ENCODE results near the gene SNX32. TPM values are rescaled to one million over a fixed set of nuclear protein-coding genes. Genes with fewer than 3 reads are reported as not detected.
A peak's percentile ranks its signal among the peaks of the same experiment; 100 is the strongest.

The SNX32 gene
- total RNA-seq, 2 donors from 2014 or later, result 1.5 to 4.3 TPM

DNA sequence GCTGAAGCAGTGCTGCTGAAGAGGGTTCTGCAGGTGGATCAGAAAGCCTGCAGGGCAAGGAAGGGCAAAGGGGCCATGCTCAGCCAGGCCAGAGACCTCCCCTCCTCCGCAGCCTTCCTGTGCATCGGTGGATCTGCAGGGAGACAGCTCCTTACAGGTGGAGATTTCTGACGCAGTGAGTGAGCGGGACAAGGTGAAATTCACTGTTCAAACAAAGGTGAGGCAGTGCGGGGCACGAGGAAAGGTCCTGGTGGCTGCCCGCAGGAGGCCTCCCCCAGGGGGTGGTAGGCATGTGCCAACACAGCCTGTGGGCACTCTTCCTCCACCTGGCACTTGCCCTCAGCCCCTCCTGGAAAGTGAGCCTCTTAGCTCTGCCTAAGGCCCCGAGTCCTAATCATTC, 15.6 kb downstream of the SNX32 start:
- Histone ChIP-seq H3K9me3 (ENCODE audit: control insufficient read depth, low read length) (peaks cover 7% of the 10 kb centered on the region), H3K4me1 (ENCODE audit: control insufficient read depth, insufficient read depth, low read length) (no peaks in the 10 kb centered on the region), H3K9ac (ENCODE audit: extremely low read depth, low read length, poor library complexity, severe bottlenecking) (no peak overlapping the region), H3K27me3 (ENCODE audit: control insufficient read depth, insufficient read depth, low read length, poor library complexity, severe bottlenecking) (no peaks in the 10 kb centered on the region), H3K4me3 (ENCODE audit: low read length) (no peak overlapping the region), H3K36me3 (ENCODE audit: control insufficient read depth, insufficient read depth, low read length) (peaks cover 35% of the 10 kb centered on the region), H3K27ac (ENCODE audit: low read depth, low read length) (no peak overlapping the region)
- Mint-ChIP-seq H3K27ac (no peak overlapping the region), H3K27me3 (ENCODE audit: insufficient read depth) (peaks cover 12% of the 10 kb centered on the region), H3K36me3 (ENCODE audit: low read depth) (peaks cover 33% of the 10 kb centered on the region), H3K4me1 (no peaks in the 10 kb centered on the region), H3K9me3 (no peaks in the 10 kb centered on the region), H3K4me3 (no peak overlapping the region)
- TF ChIP-seq, protein P1, sequence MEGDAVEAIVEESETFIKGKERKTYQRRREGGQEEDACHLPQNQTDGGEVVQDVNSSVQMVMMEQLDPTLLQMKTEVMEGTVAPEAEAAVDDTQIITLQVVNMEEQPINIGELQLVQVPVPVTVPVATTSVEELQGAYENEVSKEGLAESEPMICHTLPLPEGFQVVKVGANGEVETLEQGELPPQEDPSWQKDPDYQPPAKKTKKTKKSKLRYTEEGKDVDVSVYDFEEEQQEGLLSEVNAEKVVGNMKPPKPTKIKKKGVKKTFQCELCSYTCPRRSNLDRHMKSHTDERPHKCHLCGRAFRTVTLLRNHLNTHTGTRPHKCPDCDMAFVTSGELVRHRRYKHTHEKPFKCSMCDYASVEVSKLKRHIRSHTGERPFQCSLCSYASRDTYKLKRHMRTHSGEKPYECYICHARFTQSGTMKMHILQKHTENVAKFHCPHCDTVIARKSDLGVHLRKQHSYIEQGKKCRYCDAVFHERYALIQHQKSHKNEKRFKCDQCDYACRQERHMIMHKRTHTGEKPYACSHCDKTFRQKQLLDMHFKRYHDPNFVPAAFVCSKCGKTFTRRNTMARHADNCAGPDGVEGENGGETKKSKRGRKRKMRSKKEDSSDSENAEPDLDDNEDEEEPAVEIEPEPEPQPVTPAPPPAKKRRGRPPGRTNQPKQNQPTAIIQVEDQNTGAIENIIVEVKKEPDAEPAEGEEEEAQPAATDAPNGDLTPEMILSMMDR (conservative IDR thresholded peaks at IDR 0.05), result no peak
- WGBS, 2 experiments (ENCODE audit: insufficient coverage in 1 of 2, insufficient read length in 1 of 2), result 80% methylated on average over 6 to 8 of the region's 8 CpGs
- peak; percentile 65 for DNase-seq

GRCh38 chr11:65849771-65850216, 16.0 kb downstream of the SNX32 start:
- Mint-ChIP-seq H3K4me1 (no peaks in the 10 kb centered on the region), H3K4me3 (no peak overlapping the region), H3K9me3 (no peaks in the 10 kb centered on the region), H3K27me3 (ENCODE audit: insufficient read depth) (peaks cover 12% of the 10 kb centered on the region), H3K36me3 (ENCODE audit: low read depth) (peaks cover 37% of the 10 kb centered on the region), H3K27ac (no peak overlapping the region)
- DNase-seq, result no peak
- H3K27ac ChIP-seq (ENCODE audit: low read depth, low read length), result no peak overlapping the region
- TF ChIP-seq, protein P1 (conservative IDR thresholded peaks at IDR 0.05), result no peak
- peaks cover 39% of the 10 kb centered on the region for H3K36me3 ChIP-seq (ENCODE audit: control insufficient read depth, insufficient read depth, low read length)
- no peak overlapping the region for H3K9ac ChIP-seq (ENCODE audit: extremely low read depth, low read length, poor library complexity, severe bottlenecking)
- H3K9me3 ChIP-seq (ENCODE audit: control insufficient read depth, low read length), result peaks cover 7% of the 10 kb centered on the region
- no peaks in the 10 kb centered on the region for H3K4me1 ChIP-seq (ENCODE audit: control insufficient read depth, insufficient read depth, low read length)
- WGBS, 2 experiments (ENCODE audit: insufficient coverage in 1 of 2, insufficient read length in 1 of 2), result 75 to 87% methylated on average over 7 to 16 of the region's 16 CpGs
- no peaks in the 10 kb centered on the region for H3K27me3 ChIP-seq (ENCODE audit: control insufficient read depth, insufficient read depth, low read length, poor library complexity, severe bottlenecking)
- no peak overlapping the region for H3K4me3 ChIP-seq (ENCODE audit: low read length)

GRCh38 chr11:65850217-65851082, 16.7 kb downstream of the SNX32 start:
- H3K9ac ChIP-seq (ENCODE audit: extremely low read depth, low read length, poor library complexity, severe bottlenecking), result no peak overlapping the region
- no peaks in the 10 kb centered on the region for H3K27me3 ChIP-seq (ENCODE audit: control insufficient read depth, insufficient read depth, low read length, poor library complexity, severe bottlenecking)
- H3K9me3 ChIP-seq (ENCODE audit: control insufficient read depth, low read length), result peaks cover 7% of the 10 kb centered on the region
- H3K27me3 Mint-ChIP-seq (ENCODE audit: insufficient read depth), result peaks cover 12% of the 10 kb centered on the region
- no peaks in the 10 kb centered on the region for H3K4me1 Mint-ChIP-seq
- H3K36me3 Mint-ChIP-seq (ENCODE audit: low read depth), result peaks cover 41% of the 10 kb centered on the region
- H3K27ac ChIP-seq (ENCODE audit: low read depth, low read length), result no peak overlapping the region
- H3K9me3 Mint-ChIP-seq, result no peaks in the 10 kb centered on the region
- no peaks in the 10 kb centered on the region for H3K4me1 ChIP-seq (ENCODE audit: control insufficient read depth, insufficient read depth, low read length)
- peaks cover 46% of the 10 kb centered on the region for H3K36me3 ChIP-seq (ENCODE audit: control insufficient read depth, insufficient read depth, low read length)
- DNase-seq, result no peak
- no peak overlapping the region for H3K27ac Mint-ChIP-seq
- WGBS, 2 experiments (ENCODE audit: insufficient coverage in 1 of 2, insufficient read length in 1 of 2), result 91 to 93% methylated on average over 17 to 20 of the region's 20 CpGs
- H3K4me3 ChIP-seq (ENCODE audit: low read length), result no peak overlapping the region
- TF ChIP-seq, protein P1 (conservative IDR thresholded peaks at IDR 0.05), result no peak
- no peak overlapping the region for H3K4me3 Mint-ChIP-seq
